ENCODE measurements around the gene SLC17A6. TPM values are rescaled to one million over a fixed set of nuclear protein-coding genes. Genes with fewer than 3 reads are reported as not detected.
A peak's percentile ranks its signal among the peaks of the same experiment; 100 is the strongest.

SLC17A6 gene
- total RNA-seq, 6 donors from 2014 or later = not detected

- ATAC-seq (ENCODE audit: low FRiP score in 2 of 2) (peak in 1 of 2 donors; percentile 16), DNase-seq (peak in 1 of 2 donors; percentile 64)
- no peaks in the 10 kb centered on the region for H3K36me3 ChIP-seq
- no peak overlapping the region for H3K27ac ChIP-seq
- TF ChIP-seq EP300 (IDR thresholded peaks at IDR 0.05) (no peak), CTCF (IDR thresholded peaks at IDR 0.05) (no peak), POLR2A (IDR thresholded peaks at IDR 0.05) (no peak)
- H3K4me1 ChIP-seq = peaks cover 0 to 10% (median 0%) of the 10 kb centered on the region in 4 donors
- H3K9me3 ChIP-seq = no peaks in the 10 kb centered on the region
- no peak overlapping the region for H3K4me3 ChIP-seq
- H3K27me3 ChIP-seq = peaks cover 0 to 46% (median 16%) of the 10 kb centered on the region in 4 donors
- 12 to 15% methylated on average over 11 to 32 of the region's 40 CpGs for WGBS, 2 donors
These were observed 2.8 kb downstream of the SLC17A6 start for GRCh38 chr11:22340701-22341587.

GRCh38 chr11:22341588-22341931 lies 3.4 kb downstream of the SLC17A6 start:
- Histone ChIP-seq H3K27me3 (peaks cover 0 to 46% (median 16%) of the 10 kb centered on the region in 4 donors), H3K4me1 (peaks cover 0 to 10% (median 0%) of the 10 kb centered on the region in 4 donors), H3K4me3 (no peak overlapping the region), H3K9me3 (no peaks in the 10 kb centered on the region), H3K27ac (no peak overlapping the region), H3K36me3 (no peaks in the 10 kb centered on the region)
- no peak for TF ChIP-seq CTCF (IDR thresholded peaks at IDR 0.05)
- TF ChIP-seq POLR2A (IDR thresholded peaks at IDR 0.05) = no peak
- no peak for TF ChIP-seq EP300 (IDR thresholded peaks at IDR 0.05)
- no peak for TF ChIP-seq POLR2AphosphoS5 (IDR thresholded peaks at IDR 0.05)
- DNase-seq (no peak), ATAC-seq (ENCODE audit: low FRiP score in 2 of 2) (no peak)
- WGBS, 2 donors = 16 to 21% methylated on average over 11 to 20 of the region's 23 CpGs

- DNase-seq = no peak
- ATAC-seq (ENCODE audit: low FRiP score in 2 of 2) = no peak
- WGBS, 2 donors = 10 to 11% methylated on average over 23 to 25 of the region's 25 CpGs
- peaks cover 0 to 46% (median 16%) of the 10 kb centered on the region in 4 donors for H3K27me3 ChIP-seq
- H3K4me1 ChIP-seq = peaks cover 0 to 10% (median 0%) of the 10 kb centered on the region in 4 donors
- no peak overlapping the region for H3K4me3 ChIP-seq
- no peak overlapping the region for H3K27ac ChIP-seq
- TF ChIP-seq CTCF (IDR thresholded peaks at IDR 0.05) (no peak), POLR2AphosphoS5 (IDR thresholded peaks at IDR 0.05) (no peak), EP300 (IDR thresholded peaks at IDR 0.05) (no peak), POLR2A (IDR thresholded peaks at IDR 0.05) (no peak)
- no peaks in the 10 kb centered on the region for H3K9me3 ChIP-seq
- H3K36me3 ChIP-seq = no peaks in the 10 kb centered on the region
These were observed 4.2 kb downstream of the SLC17A6 start for GRCh38 chr11:22342211-22343031.

- Histone ChIP-seq H3K4me3 (no peak overlapping the region), H3K9me3 (no peaks in the 10 kb centered on the region), H3K4me1 (peaks cover 0 to 10% (median 0%) of the 10 kb centered on the region in 4 donors), H3K36me3 (no peaks in the 10 kb centered on the region), H3K27ac (no peak overlapping the region), H3K27me3 (peaks cover 0 to 42% (median 16%) of the 10 kb centered on the region in 4 donors)
- WGBS, 2 donors = 3% methylated on average over 6 of the region's 6 CpGs
- ATAC-seq (ENCODE audit: low FRiP score in 2 of 2) (no peak), DNase-seq (no peak)
- no peak for TF ChIP-seq POLR2A (IDR thresholded peaks at IDR 0.05)
- TF ChIP-seq POLR2AphosphoS5 (IDR thresholded peaks at IDR 0.05) = no peak
These were observed 4.8 kb downstream of the SLC17A6 start for GRCh38 chr11:22343032-22343324.

- Histone ChIP-seq H3K9me3 (no peaks in the 10 kb centered on the region), H3K36me3 (no peaks in the 10 kb centered on the region), H3K4me3 (no peak overlapping the region), H3K4me1 (peaks cover 0 to 10% (median 0%) of the 10 kb centered on the region in 4 donors), H3K27ac (no peak overlapping the region), H3K27me3 (peaks cover 0 to 37% (median 16%) of the 10 kb centered on the region in 4 donors)
- DNase-seq = peak in 1 of 2 donors; percentile 55
- TF ChIP-seq POLR2A (IDR thresholded peaks at IDR 0.05) (no peak), CTCF (IDR thresholded peaks at IDR 0.05) (no peak), EP300 (IDR thresholded peaks at IDR 0.05) (no peak), POLR2AphosphoS5 (IDR thresholded peaks at IDR 0.05) (no peak)
- ATAC-seq (ENCODE audit: low FRiP score in 2 of 2) = peak in 1 of 2 donors; percentile 37
- WGBS, 2 donors = 2 to 4% methylated on average over 9 to 27 of the region's 34 CpGs
These were observed 5.3 kb downstream of the SLC17A6 start for GRCh38 chr11:22343371-22344032.

Measured in upper lobe of left lung (tissue), 6 donors.